SK-N-MC (cell line): ENCODE measurements around the gene PRCP.
"Not testable (repeated sequence)": the region's sequence is repeated elsewhere in the genome, so short reads cannot be mapped to it uniquely, and the experiment has no call there.

Experiments
- DNase-seq: peaks from one replicate; pipeline ENCODE4 v3.0.0-alpha.2; 2011; ENCODE audit warnings: low read depth, low spot score
- H3K27ac ChIP-seq: fragments of 200-600 bp; sonication (generic); 2 replicates; pipeline ENCODE4 v1.5.1; 2016; ENCODE audit warnings: mixed run types
- H3K36me3 ChIP-seq: fragments of 200-600 bp; sonication (generic); 2 replicates; pipeline ENCODE4 v1.6.1; 2017; ENCODE audit warnings: antibody characterized with exemption, low read length, mixed read lengths; ENCODE audit not compliant: insufficient read depth
- H3K4me3 ChIP-seq: fragments of 200-600 bp; sonication (generic); 2 replicates; pipeline ENCODE4 v1.5.1; 2016
- H3K9ac ChIP-seq: fragments of 200-600 bp; sonication (generic); 2 replicates; pipeline ENCODE4 v1.8.0; 2017; ENCODE audit warnings: mixed run types, mixed read lengths; ENCODE audit not compliant: insufficient read length
- H3K9me3 ChIP-seq: fragments of 200-600 bp; sonication (generic); 2 replicates; pipeline ENCODE4 v1.6.1; 2017; ENCODE audit warnings: low read depth, mild to moderate bottlenecking, antibody characterized with exemption, low read length, moderate library complexity, mixed read lengths
- EZH2 ChIP-seq: fragments of 200-600 bp; sonication (generic); IDR thresholded peaks from one replicate; pipeline ENCODE4 v1.6.1; 2017; ENCODE audit warnings: antibody characterized with exemption
- FOXP2 ChIP-seq: optimal IDR thresholded peaks from 2 replicates; pipeline ENCODE3; 2011; ENCODE audit warnings: mild to moderate bottlenecking, moderate library complexity; ENCODE audit not compliant: insufficient read depth; ENCODE audit errors: extremely low read length, control extremely low read depth
- POLR2AphosphoS5 ChIP-seq: IDR thresholded peaks from 2 replicates; pipeline ENCODE4 v1.6.1; 2012; ENCODE audit warnings: mild to moderate bottlenecking, low read depth, low read length, borderline replicate concordance

Gene PRCP

DNA sequence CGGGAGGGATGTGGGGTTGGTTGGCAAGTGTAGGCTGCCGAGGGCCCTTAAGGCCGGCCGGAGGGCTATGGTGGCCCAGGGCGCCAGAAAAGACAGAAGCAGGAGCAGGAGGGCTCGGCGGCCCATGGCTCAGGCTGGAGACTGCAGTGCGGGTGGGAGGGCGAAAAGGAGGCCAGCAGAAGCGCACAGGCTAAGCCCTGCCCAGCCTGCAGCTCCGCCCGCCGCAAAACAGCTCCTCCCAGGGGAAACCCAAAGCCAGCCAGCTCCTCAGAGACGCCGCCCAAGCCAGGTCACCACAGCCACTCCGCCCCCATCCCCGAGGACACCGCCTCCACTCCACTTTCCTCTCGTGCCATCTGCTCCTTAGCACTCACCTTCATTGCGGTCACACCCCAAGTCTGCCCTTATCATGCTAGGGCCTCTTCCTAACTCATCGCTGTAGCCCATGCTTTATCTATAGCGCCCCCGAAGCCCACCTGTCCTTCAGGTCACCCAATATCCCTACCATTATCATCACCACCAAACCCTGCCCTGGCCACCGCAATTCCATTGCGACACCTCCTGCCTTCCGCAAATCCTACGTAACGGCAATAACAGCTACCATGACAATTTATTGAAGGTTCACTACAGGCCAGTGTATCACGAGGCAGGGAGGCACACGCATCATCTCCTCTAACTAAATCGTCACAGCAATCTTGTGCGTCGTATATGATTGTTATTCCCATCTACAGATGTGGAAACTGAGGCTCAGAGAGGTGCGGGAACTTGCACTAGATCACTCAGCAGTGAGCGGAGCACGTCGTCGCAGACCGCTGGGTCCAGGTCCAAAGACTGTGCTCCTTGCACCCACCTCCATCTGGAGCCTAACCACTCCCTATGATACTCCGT, at the start of gene PRCP:
Gene PRCP, minus strand, starts transcription at position 154 of the 888 bp plus-strand sequence. Its CDS starts 28 bp downstream, at position 126.
- peak within 1 kb of the TSS; percentile 86 for H3K4me3 ChIP-seq
- no peak for DNase-seq
- TF ChIP-seq EZH2 (no peak), FOXP2 (no peak), POLR2AphosphoS5 (peak; percentile 74)
- H3K9me3 ChIP-seq: no peaks in the 10 kb centered on the region
- H3K36me3 ChIP-seq: no peaks in the 10 kb centered on the region
- H3K9ac ChIP-seq: peak within 1 kb of the TSS; percentile 62
- no peak within 1 kb of the TSS for H3K27ac ChIP-seq

DNA sequence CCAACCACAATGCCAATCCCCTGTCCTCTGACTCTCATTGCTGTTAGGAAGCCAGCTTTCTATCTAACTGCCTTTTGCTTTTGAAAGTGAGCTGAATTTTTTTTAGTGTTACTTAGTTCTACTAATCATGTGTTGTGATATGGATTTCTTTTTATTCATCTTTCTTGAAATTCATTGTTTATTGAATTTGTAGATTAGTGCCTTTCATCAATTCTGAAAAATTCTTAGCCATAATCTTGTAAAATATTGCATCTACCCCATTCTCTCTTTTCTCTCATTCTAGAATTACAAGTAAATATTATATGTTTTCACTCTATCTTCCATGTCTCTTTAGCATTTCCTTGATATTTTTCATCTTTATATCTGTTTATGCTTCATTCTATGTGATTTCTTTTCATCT, 49.1 kb upstream of the PRCP start:
- no peak for DNase-seq
- Histone ChIP-seq H3K9ac (no peak overlapping the region), H3K9me3 (no peaks in the 10 kb centered on the region), H3K27ac (no peak overlapping the region), H3K4me3 (no peak overlapping the region), H3K36me3 (no peaks in the 10 kb centered on the region)
- TF ChIP-seq EZH2 (no peak), FOXP2 (no peak), POLR2AphosphoS5 (no peak)

DNA sequence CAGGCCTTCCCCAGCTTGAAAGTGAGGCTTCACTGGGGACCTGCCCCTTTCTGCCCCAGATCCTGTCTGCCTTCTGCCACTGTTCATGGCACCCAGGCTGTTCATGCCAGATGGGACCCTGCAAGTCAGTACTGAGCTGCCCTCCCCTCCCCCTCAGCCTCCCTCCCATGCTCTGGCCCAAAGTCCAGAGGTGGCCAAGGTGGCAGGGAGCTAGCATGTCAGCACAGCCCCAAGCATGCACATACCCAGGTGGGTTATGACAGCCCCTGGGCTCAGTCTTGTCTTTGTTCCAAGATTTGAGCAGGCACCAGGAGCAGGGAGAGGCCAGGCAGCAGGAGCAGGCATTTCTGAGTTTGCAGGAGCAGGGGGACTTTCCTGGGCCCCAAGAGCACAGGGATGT, 45.5 kb upstream of the PRCP start:
- TF ChIP-seq FOXP2 (no peak), POLR2AphosphoS5 (no peak), EZH2 (no peak)
- no peak overlapping the region for H3K9ac ChIP-seq
- DNase-seq: no peak

DNA sequence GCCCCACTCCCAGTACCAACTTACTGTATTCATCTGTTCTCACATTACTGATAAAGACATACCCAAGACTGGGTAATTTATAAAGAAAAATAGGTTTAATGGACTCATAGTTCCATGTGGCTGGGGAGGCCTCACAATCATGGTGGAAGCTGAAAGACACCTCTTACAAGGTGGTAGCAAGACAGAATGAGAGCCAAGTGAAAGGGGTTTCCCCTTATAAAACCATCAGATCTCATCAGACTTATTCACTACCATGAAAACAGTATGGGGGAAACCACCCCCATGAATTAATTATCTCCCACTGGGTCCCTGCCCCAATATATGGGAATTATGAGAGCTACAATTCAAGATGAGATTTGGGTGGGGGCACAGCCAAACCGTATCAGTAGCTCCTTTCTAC, 44.8 kb upstream of the PRCP start:
- not testable (repeated sequence) for H3K9me3 ChIP-seq, H3K4me3 ChIP-seq, DNase-seq, H3K9ac ChIP-seq, H3K27ac ChIP-seq, H3K36me3 ChIP-seq

More for the DNA sequence above, 45.5 kb upstream of the PRCP start:
- Histone ChIP-seq H3K4me3 (no peak overlapping the region), H3K27ac (no peak overlapping the region), H3K9me3 (no peaks in the 10 kb centered on the region), H3K36me3 (no peaks in the 10 kb centered on the region)

DNA sequence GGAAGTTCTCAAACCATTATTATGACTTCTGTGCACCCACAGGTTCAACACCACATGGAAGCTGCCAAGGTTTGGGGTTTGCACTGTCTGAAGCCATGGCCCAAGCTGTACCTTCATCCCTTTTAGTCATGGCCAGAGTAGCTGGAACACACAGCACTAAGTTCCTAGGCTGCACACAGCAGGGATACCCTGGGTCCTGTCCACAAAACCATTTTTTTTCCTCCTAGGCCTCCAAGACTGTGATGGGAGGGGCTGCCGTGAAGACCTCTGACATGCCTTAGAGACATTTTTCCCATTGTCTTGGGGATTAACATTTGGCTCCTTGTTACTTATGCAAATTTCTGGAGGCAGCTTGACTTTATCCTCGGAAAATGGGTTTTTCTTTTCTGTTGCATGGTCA, 44.0 kb upstream of the PRCP start:
- DNase-seq: no peak
- Histone ChIP-seq H3K36me3 (no peaks in the 10 kb centered on the region), H3K9me3 (no peaks in the 10 kb centered on the region), H3K9ac (no peak overlapping the region), H3K4me3 (no peak overlapping the region), H3K27ac (no peak overlapping the region)
- TF ChIP-seq EZH2 (no peak), FOXP2 (no peak), POLR2AphosphoS5 (no peak)

DNA sequence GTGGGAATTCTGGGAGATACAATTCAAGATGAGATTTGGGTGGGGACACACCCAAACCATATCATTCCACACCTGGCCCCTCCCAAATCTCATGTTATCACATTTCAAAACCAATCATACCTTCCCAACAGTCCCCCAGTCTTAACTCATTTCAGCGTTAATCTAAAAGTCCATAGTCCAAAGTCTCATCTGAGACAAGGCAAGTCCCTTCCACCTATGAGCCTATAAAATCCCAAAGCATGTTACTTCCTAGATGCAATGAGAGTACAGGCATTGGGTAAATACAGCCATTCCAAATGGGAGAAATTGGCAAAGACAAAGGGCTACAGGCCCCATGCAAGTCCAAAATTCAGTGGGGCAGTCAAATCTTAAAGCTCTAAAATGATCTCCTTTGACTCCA, 43.2 kb upstream of the PRCP start:
- H3K9me3 ChIP-seq, H3K27ac ChIP-seq, H3K4me3 ChIP-seq, H3K9ac ChIP-seq, DNase-seq, H3K36me3 ChIP-seq: not testable (repeated sequence)

DNA sequence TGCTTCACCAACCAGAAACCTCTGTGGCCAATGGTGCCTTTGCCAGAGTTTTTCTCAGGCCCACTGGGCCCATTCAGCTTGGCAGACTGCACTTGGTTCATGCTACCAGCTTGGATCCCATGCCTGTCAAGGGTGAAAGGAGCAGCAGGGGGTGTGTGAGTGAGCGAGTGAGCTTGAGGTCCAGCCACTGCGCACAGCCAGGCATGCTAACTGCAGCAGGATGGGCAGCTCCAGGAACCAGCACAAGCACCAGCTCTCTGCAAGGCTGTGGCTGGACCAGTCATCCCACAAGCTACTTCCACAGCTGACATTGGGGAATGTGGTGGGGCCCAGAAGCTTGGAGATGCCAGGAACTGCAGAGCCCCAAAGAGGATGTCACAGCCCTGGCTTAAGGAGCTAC, 42.1 kb upstream of the PRCP start:
- H3K9ac ChIP-seq: no peak overlapping the region
- H3K36me3 ChIP-seq: no peaks in the 10 kb centered on the region
- H3K9me3 ChIP-seq: no peaks in the 10 kb centered on the region
- TF ChIP-seq FOXP2 (no peak), POLR2AphosphoS5 (no peak), EZH2 (no peak)
- H3K4me3 ChIP-seq: no peak overlapping the region
- no peak overlapping the region for H3K27ac ChIP-seq
- no peak for DNase-seq

DNA sequence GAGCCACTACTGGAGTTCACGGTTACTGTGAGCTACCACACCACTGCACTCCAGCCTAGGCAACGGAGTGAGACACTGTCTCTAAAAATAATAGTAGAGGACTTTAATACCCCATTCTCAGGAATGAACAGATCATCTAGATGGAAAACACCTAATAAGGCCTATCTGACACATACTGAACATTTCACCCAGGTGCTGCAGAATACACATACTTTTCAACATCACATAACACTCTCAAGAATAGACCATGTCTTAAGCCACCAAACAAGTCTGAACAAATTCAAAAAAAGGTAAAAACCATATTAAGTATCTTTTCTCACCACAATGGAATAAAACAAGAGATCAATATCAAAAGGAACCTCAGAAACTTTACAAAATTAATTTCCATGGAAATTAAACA, 39.2 kb upstream of the PRCP start:
- no peak for TF ChIP-seq FOXP2
- no peak for TF ChIP-seq EZH2
- TF ChIP-seq POLR2AphosphoS5: no peak
- no peaks in the 10 kb centered on the region for H3K9me3 ChIP-seq
- H3K36me3 ChIP-seq: peaks cover 9% of the 10 kb centered on the region; the same call in 1 of the 2 replicates
- DNase-seq: no peak
- H3K4me3 ChIP-seq: no peak overlapping the region
- H3K27ac ChIP-seq: no peak overlapping the region
- H3K9ac ChIP-seq: no peak overlapping the region

DNA sequence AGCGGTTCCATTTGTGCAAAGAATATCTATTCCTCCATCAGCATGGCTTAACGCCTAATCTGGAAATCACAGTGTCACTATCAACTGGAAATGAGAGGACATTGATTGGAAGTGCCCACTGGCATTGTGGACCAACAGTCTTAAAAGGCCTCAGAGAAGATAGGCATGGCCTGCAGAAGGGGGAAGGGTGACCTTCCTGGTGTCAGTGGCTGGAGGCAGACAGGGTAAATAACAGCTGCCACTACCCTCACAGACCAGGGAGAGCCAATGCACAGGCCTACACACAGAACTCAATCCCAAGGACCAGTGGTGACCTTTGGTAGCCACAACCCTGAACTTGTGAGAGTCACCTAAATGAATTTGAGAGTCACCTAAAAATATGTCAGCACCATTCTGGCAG, 37.3 kb upstream of the PRCP start:
- DNase-seq: no peak
- H3K9ac ChIP-seq: no peak overlapping the region
- H3K36me3 ChIP-seq: peaks cover 28% of the 10 kb centered on the region
- no peak overlapping the region for H3K4me3 ChIP-seq
- no peaks in the 10 kb centered on the region for H3K9me3 ChIP-seq
- no peak overlapping the region for H3K27ac ChIP-seq
- no peak for TF ChIP-seq POLR2AphosphoS5
- no peak for TF ChIP-seq FOXP2
- no peak for TF ChIP-seq EZH2
